Embryonic facial prominence (tissue), 1 donor: ENCODE data around the gene SLC26A2.
A peak's percentile ranks its signal among the peaks of the same experiment; 100 is the strongest.

ENCODE experiments used
- DNase-seq: peaks from one replicate; pipeline ENCODE4 v3.0.0-alpha.2; 2016; ENCODE audit errors: extremely low spot score

SLC26A2 gene

GRCh38 chr5:149960272-149961185 is at the start of gene SLC26A2:
Gene SLC26A2, plus strand, starts transcription at chr5:149960758. Its CDS starts 16,895 bp downstream, at chr5:149977653.
- DNase-seq = peak; percentile 94

DNA sequence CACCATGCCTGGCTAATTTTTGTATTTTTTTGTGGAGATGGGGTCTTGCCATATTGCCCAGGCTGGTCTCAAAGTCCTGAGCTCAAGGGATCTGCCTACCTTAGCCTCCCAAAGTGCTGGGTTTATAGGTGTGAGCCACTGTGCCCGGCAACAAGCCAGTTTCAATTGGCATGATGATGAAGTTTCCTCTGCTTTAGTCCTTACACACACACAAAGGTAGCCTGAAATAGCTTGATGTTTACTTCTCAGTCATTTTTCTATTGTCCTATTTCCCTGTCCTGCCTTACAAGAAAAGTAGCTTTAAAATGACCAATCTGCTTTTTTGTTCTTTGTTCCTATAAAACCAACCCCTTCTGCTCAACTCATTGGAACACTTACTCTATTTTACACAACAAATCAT is 49.5 kb upstream of the SLC26A2 start:
- no peak for DNase-seq

GRCh38 chr5:149912226-149912871 is 48.2 kb upstream of the SLC26A2 start:
- DNase-seq = no peak

GRCh38 chr5:149913436-149914419 is 46.8 kb upstream of the SLC26A2 start:
- no peak for DNase-seq

GRCh38 chr5:149915392-149916260 is 44.9 kb upstream of the SLC26A2 start:
- DNase-seq = no peak

DNA sequence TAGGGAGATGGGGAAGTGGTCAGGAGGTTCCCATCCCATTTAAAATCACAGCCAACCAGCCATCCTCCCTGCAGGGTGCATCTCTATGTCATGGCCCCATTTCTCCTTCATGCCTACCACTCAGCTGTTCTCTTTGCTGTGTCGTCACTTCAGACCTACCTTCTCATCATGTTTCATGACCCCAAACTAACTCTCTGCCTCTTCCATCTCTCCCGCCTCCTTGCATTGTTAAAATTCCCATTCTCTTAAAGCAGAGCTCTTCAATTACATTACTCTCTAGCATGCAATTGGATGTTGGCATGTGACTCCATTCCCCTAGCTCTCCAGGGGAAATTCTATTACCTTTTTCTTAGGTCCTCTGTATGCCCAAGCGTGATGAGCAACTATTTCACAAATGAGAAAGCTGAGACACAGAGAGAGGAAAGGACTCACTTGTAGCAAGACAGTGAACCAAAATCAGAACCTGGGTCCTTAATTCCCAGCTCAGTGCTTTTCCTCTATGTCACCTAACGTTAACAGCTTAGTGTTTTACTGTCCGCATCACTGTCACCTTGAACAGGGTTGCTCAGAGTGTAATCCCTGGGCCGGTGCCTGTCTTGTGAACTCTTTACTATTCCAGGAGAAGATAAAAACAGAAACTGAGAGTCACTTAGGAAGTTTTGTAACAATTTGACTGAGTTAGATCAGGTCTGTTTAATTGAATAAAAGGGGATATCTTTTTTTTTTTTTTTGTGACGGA is 44.1 kb upstream of the SLC26A2 start:
- no peak for DNase-seq

- no peak for DNase-seq
Observed at GRCh38 chr5:149917073-149917676, 43.4 kb upstream of the SLC26A2 start.

DNA sequence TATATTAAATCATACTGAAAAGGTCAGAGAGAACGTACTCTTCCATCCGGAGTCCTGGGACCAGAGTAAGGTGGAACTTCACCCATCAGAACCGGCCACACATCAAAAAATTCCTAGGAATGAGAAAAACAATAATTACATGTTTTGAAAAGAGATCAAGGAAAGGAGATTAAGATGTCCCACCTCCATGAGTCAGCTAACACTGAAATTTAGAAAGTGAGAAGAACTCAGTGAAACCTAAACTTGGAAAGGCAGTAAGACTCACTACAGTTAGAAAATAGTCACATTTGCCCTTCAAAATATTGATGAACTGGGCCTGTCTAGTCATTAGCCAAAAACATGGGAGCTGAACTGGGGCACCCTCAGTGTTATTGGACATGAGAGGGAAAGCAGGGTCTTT is 39.0 kb upstream of the SLC26A2 start:
- DNase-seq = no peak

- DNase-seq = no peak
Observed at GRCh38 chr5:149922950-149923349, 37.6 kb upstream of the SLC26A2 start.

DNA sequence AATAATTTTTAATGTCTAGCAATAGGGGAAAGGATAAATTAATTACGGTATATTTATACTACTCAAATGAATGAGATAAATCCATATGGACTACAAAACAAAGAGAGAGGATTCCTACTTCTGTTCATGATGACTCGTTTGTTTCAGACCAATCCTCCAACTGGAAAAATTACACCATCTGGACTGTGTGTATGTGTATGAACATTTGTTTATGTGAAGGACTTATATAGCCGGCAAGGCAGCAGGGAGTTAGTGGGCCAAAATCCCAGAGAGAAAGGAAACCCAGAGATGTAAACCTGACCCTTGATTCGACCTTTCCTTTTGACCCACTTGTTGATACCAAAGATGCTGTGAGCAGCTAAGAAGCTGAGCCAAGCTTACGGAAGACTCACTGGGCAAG is 36.1 kb upstream of the SLC26A2 start:
- DNase-seq = no peak

- no peak for DNase-seq
Observed at GRCh38 chr5:149930043-149930748, 30.4 kb upstream of the SLC26A2 start.

- DNase-seq = no peak
Observed at GRCh38 chr5:149930749-149931574, 29.6 kb upstream of the SLC26A2 start.

- no peak for DNase-seq
Observed at GRCh38 chr5:149931992-149932436, 28.5 kb upstream of the SLC26A2 start.

GRCh38 chr5:149932445-149933350 is 27.9 kb upstream of the SLC26A2 start:
- DNase-seq = no peak

DNA sequence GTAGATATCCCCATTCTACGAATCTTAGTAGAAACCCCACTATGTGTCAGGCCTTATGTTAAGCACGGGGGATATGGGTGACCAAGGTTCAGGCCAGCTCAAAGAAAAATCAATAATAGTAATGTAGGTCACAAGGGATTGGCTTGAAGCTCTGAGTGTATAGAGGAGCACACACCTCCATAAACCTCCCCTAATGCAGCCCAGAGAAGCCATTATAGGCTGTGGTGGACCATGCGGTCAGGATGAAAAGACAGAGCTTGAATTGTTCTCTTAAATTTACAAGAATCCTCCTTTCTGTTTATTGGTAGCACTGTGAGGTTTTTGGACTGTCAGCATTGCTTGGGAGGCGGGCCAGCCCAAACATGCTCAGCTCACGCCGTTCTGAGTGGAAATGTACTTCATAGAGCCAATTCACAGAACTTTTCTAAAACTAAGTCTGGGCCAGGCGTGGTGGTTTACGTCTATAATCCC is 25.1 kb upstream of the SLC26A2 start:
- no peak for DNase-seq

GRCh38 chr5:149936044-149936699 is 24.4 kb upstream of the SLC26A2 start:
- no peak for DNase-seq
